Endothelial cell of umbilical vein (primary cell): ENCODE results near the gene TSR1.
A peak's percentile ranks its signal among the peaks of the same experiment; 100 is the strongest.

Experiments
- EZH2 ChIP-seq: IDR thresholded peaks from 2 replicates; pipeline ENCODE4 v1.6.1; 2012; ENCODE audit warnings: borderline replicate concordance, low read depth, mild to moderate bottlenecking, moderate library complexity, low read length, inconsistent platforms; ENCODE audit not compliant: severe bottlenecking
- GATA2 ChIP-seq: IDR thresholded peaks from 2 replicates; pipeline ENCODE4 v1.7.0; 2011; ENCODE audit warnings: low read depth, mild to moderate bottlenecking, moderate library complexity, mixed read lengths, low read length; ENCODE audit not compliant: insufficient read length, insufficient read depth
- POLR2A ChIP-seq: IDR thresholded peaks from 2 replicates; pipeline ENCODE4 v1.6.1; 2012; ENCODE audit warnings: low read depth, mild to moderate bottlenecking, control low read depth, low read length
- POLR2AphosphoS5 ChIP-seq: IDR thresholded peaks from 2 replicates; pipeline ENCODE4 v1.6.1; 2012; ENCODE audit warnings: low read depth, mild to moderate bottlenecking, control low read depth, low read length, moderate library complexity; ENCODE audit not compliant: insufficient read depth
- TF ChIP-seq, protein P1 (sequence below), 2 donors: IDR thresholded peaks; 1 replicate in 1 of 2; 2 replicates in 1 of 2; pipeline ENCODE4 v1.5.1; 2011; ENCODE audit warnings: low read length in 2 of 2, mild to moderate bottlenecking in 2 of 2, moderate library complexity in 2 of 2, control low read depth in 1 of 2, inconsistent platforms in 1 of 2, low read depth in 1 of 2; ENCODE audit not compliant: insufficient read depth in 1 of 2; ENCODE audit errors: extremely low read depth in 1 of 2
- TF ChIP-seq, protein P2 (sequence below): IDR thresholded peaks from 2 replicates; pipeline ENCODE4 v1.6.1; 2011; ENCODE audit not compliant: insufficient read depth, insufficient read length

DNA sequence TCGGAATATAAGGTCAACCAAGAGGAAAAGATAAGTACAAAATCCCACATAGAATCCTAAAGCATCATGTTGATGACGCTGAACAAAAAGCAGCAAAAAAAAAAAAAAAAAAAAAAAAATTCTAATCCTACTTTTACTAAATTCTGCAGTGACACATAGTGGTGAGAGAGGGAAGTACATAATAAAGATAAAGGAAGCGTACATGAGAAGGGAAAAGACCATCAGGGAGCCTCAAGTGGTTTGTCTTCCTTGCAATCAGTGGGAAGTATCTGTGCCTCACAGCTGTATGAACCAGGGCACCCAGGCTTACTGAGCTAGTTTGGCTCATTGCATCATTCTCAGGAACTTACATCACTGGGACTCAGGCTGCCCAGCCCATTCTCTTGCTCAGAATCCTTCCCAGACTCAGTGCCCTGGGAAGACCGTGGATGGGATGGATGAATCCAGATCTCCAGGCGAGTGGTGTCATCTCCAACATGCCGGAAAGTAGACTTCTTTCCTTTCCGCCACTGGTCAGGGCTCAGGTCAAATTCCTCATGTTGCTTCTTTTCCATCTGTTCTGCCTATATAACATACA, 53.9 kb downstream of the TSR1 start:
- TF ChIP-seq, protein P1, sequence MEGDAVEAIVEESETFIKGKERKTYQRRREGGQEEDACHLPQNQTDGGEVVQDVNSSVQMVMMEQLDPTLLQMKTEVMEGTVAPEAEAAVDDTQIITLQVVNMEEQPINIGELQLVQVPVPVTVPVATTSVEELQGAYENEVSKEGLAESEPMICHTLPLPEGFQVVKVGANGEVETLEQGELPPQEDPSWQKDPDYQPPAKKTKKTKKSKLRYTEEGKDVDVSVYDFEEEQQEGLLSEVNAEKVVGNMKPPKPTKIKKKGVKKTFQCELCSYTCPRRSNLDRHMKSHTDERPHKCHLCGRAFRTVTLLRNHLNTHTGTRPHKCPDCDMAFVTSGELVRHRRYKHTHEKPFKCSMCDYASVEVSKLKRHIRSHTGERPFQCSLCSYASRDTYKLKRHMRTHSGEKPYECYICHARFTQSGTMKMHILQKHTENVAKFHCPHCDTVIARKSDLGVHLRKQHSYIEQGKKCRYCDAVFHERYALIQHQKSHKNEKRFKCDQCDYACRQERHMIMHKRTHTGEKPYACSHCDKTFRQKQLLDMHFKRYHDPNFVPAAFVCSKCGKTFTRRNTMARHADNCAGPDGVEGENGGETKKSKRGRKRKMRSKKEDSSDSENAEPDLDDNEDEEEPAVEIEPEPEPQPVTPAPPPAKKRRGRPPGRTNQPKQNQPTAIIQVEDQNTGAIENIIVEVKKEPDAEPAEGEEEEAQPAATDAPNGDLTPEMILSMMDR (IDR thresholded peaks at IDR 0.05; ENCODE audit: extremely low read depth in 1 of 2, insufficient read depth in 1 of 2, low read depth in 1 of 2, low read length in 2 of 2), result peak; percentile 25 to 46
- TF ChIP-seq GATA2, result no peak
- TF ChIP-seq, protein P2, sequence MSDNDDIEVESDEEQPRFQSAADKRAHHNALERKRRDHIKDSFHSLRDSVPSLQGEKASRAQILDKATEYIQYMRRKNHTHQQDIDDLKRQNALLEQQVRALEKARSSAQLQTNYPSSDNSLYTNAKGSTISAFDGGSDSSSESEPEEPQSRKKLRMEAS, result no peak
- no peak for TF ChIP-seq POLR2A
- no peak for TF ChIP-seq EZH2
- no peak for TF ChIP-seq POLR2AphosphoS5
